HEK293 (cell line): Measurements from ENCODE around the gene PKN1.

Experiments used
- CTCF ChIA-PET: fragments of 350-600 bp; formaldehyde crosslinking; extraction: SDS; loops from one replicate; lab custom pipeline; 2021; ENCODE audit warnings: antibody characterized with exemption; lab: Yijun Ruan, JAX
- POLR2A ChIA-PET: fragments of 300-600 bp; formaldehyde crosslinking; extraction: SDS; loops from one replicate; lab custom pipeline; 2020; ENCODE audit warnings: antibody characterized with exemption, inconsistent platforms; lab: Yijun Ruan, JAX
- H3K27ac ChIP-seq: fragments of 200-500 bp; sonication (Bioruptor generic); 2 replicates; pipeline ENCODE4 v1.5.1; 2014; ENCODE audit warnings: low read depth, low read length, control low read depth, inconsistent platforms; ENCODE audit errors: extremely low read depth
- H3K36me3 ChIP-seq, 2 experiments: fragments of 200-500 bp in 1 of 2; sonication (Bioruptor generic) in 1 of 2; 1 replicate in 1 of 2; 2 replicates in 1 of 2; pipeline ENCODE4 v1.5.1; 2014 to 2017; ENCODE audit warnings: inconsistent platforms in 2 of 2, low read length in 2 of 2; ENCODE audit not compliant: control insufficient read depth in 2 of 2, insufficient read depth in 1 of 2
- H3K4me1 ChIP-seq: fragments of 200-500 bp; sonication (Bioruptor generic); 2 replicates; pipeline ENCODE4 v1.5.1; 2014; ENCODE audit warnings: mild to moderate bottlenecking, low read length, inconsistent platforms; ENCODE audit not compliant: control insufficient read depth, insufficient read depth
- H3K4me3 ChIP-seq: 2 replicates; pipeline ENCODE4 v1.5.1; 2011; ENCODE audit warnings: low read depth, mild to moderate bottlenecking, control low read depth, low read length, moderate library complexity
- H3K9me3 ChIP-seq: fragments of 200-500 bp; sonication (Bioruptor generic); 2 replicates; pipeline ENCODE4 v1.5.1; 2014; ENCODE audit warnings: low read depth, low read length, inconsistent platforms; ENCODE audit not compliant: control insufficient read depth, insufficient read depth
- CTCF ChIP-seq: fragments of 450-650 bp; formaldehyde crosslinking; IDR thresholded peaks from 2 replicates; pipeline ENCODE4 v1.5.1; 2016; ENCODE audit warnings: missing biosample characterization, missing genetic modification characterization
- EGR2 ChIP-seq: fragments of 450-650 bp; formaldehyde crosslinking; IDR thresholded peaks from 2 replicates; pipeline ENCODE4 v1.5.1; 2016; ENCODE audit warnings: low read depth, missing biosample characterization, missing genetic modification characterization
- GLIS1 ChIP-seq: fragments of 450-650 bp; formaldehyde crosslinking; IDR thresholded peaks from 2 replicates; pipeline ENCODE4 v1.5.1; 2016; ENCODE audit warnings: missing biosample characterization, missing genetic modification characterization
- HOXC10 ChIP-seq: sonication (generic); formaldehyde crosslinking; IDR thresholded peaks from 2 replicates; pipeline ENCODE4 v1.8.1; 2023; ENCODE audit warnings: mild to moderate bottlenecking, missing genetic modification reagents
- IKZF3 ChIP-seq: fragments of 450-650 bp; IDR thresholded peaks from 2 replicates; pipeline ENCODE4 v1.5.0; 2018; ENCODE audit warnings: missing biosample characterization, mild to moderate bottlenecking, missing genetic modification characterization, moderate library complexity
- KLF16 ChIP-seq: fragments of 450-650 bp; formaldehyde crosslinking; IDR thresholded peaks from 2 replicates; pipeline ENCODE4 v1.5.1; 2017; ENCODE audit warnings: missing biosample characterization, missing genetic modification characterization
- KLF17 ChIP-seq: fragments of 450-650 bp; formaldehyde crosslinking; IDR thresholded peaks from 2 replicates; pipeline ENCODE4 v1.5.1; 2016; ENCODE audit warnings: missing biosample characterization, missing genetic modification characterization
- KLF8 ChIP-seq: fragments of 450-650 bp; formaldehyde crosslinking; IDR thresholded peaks from 2 replicates; pipeline ENCODE4 v1.5.1; 2016; ENCODE audit warnings: missing biosample characterization, missing genetic modification characterization
- REST ChIP-seq: fragments of 450-650 bp; formaldehyde crosslinking; IDR thresholded peaks from 2 replicates; pipeline ENCODE4 v1.5.1; 2016; ENCODE audit warnings: missing biosample characterization, missing genetic modification characterization
- YY1 ChIP-seq: fragments of 450-650 bp; formaldehyde crosslinking; IDR thresholded peaks from 2 replicates; pipeline ENCODE4 v1.5.1; 2018; ENCODE audit warnings: missing biosample characterization, missing genetic modification characterization
- ZBTB48 ChIP-seq: fragments of 450-650 bp; formaldehyde crosslinking; IDR thresholded peaks from 2 replicates; pipeline ENCODE4 v1.5.1; 2016; ENCODE audit warnings: missing biosample characterization, missing genetic modification characterization
- ZBTB6 ChIP-seq: fragments of 450-650 bp; formaldehyde crosslinking; IDR thresholded peaks from 2 replicates; pipeline ENCODE4 v1.5.1; 2017; ENCODE audit warnings: missing biosample characterization, missing genetic modification characterization
- ZBTB7A ChIP-seq: fragments of 450-650 bp; formaldehyde crosslinking; IDR thresholded peaks from 2 replicates; pipeline ENCODE4 v1.5.1; 2016; ENCODE audit warnings: low read depth, missing biosample characterization, missing genetic modification characterization
- ZFP69B ChIP-seq: fragments of 450-650 bp; formaldehyde crosslinking; IDR thresholded peaks from 2 replicates; pipeline ENCODE4 v1.5.1; 2016; ENCODE audit warnings: missing biosample characterization, missing genetic modification characterization
- ZNF121 ChIP-seq: fragments of 450-650 bp; formaldehyde crosslinking; IDR thresholded peaks from 2 replicates; pipeline ENCODE4 v1.5.1; 2016; ENCODE audit warnings: missing biosample characterization, missing genetic modification characterization
- ZNF148 ChIP-seq: fragments of 450-650 bp; formaldehyde crosslinking; IDR thresholded peaks from 2 replicates; pipeline ENCODE4 v1.5.0; 2017; ENCODE audit warnings: missing biosample characterization, missing genetic modification characterization, borderline replicate concordance
- ZNF221 ChIP-seq: fragments of 450-650 bp; formaldehyde crosslinking; IDR thresholded peaks from 2 replicates; pipeline ENCODE4 v1.5.1; 2017; ENCODE audit warnings: missing biosample characterization, missing genetic modification characterization, borderline replicate concordance
- ZNF24 ChIP-seq: fragments of 450-650 bp; formaldehyde crosslinking; IDR thresholded peaks from 2 replicates; pipeline ENCODE4 v1.5.1; 2016; ENCODE audit warnings: missing biosample characterization, missing genetic modification characterization
- ZNF26 ChIP-seq: fragments of 450-650 bp; formaldehyde crosslinking; IDR thresholded peaks from 2 replicates; pipeline ENCODE4 v1.5.1; 2016; ENCODE audit warnings: missing biosample characterization, missing genetic modification characterization
- ZNF521 ChIP-seq: fragments of 450-650 bp; formaldehyde crosslinking; IDR thresholded peaks from 2 replicates; pipeline ENCODE4 v1.5.1; 2017; ENCODE audit warnings: missing biosample characterization, mild to moderate bottlenecking, missing genetic modification characterization
- ZNF600 ChIP-seq: fragments of 450-650 bp; formaldehyde crosslinking; IDR thresholded peaks from 2 replicates; pipeline ENCODE4 v1.5.1; 2016; ENCODE audit warnings: missing biosample characterization, missing genetic modification characterization
- ZNF658 ChIP-seq: fragments of 450-650 bp; formaldehyde crosslinking; IDR thresholded peaks from 2 replicates; pipeline ENCODE4; 2016; ENCODE audit warnings: missing biosample characterization, missing genetic modification characterization
- ZNF677 ChIP-seq: fragments of 450-650 bp; IDR thresholded peaks from 2 replicates; pipeline ENCODE4 v1.5.0; 2018; ENCODE audit warnings: missing biosample characterization, mild to moderate bottlenecking, missing genetic modification characterization, moderate library complexity
- ZNF791 ChIP-seq: fragments of 450-650 bp; formaldehyde crosslinking; IDR thresholded peaks from 2 replicates; pipeline ENCODE4 v1.5.1; 2016; ENCODE audit warnings: missing biosample characterization, missing genetic modification characterization
- ZNF830 ChIP-seq: fragments of 450-650 bp; IDR thresholded peaks from 2 replicates; pipeline ENCODE4 v1.5.0; 2018; ENCODE audit warnings: missing biosample characterization, missing genetic modification characterization, low read depth, mild to moderate bottlenecking, moderate library complexity

Gene PKN1

GRCh38 chr19:14405758-14406644, 27.1 kb upstream of the PKN1 start:
- ChIA-PET CTCF (interaction anchor here (0.5 to 4.3 kb wide), 29 partner anchors 9 to 693 kb away, joined by 3 to 47 read pairs (median 4); partner anchors contain the start of genes ADGRE5, ASF1B and DDX39A), POLR2A (interaction anchor here (0.6 to 2.9 kb wide), 12 partner anchors 13 to 1027 kb away, joined by 3 to 17 read pairs (median 4); partner anchors contain the start of genes ADGRE5, ASF1B, DDX39A and DNAJB1)
- H3K4me3 ChIP-seq, result no peak overlapping the region
- H3K27ac ChIP-seq, result peak overlapping the region; percentile 50; the same call in 1 of the 2 replicates
- H3K4me1 ChIP-seq, result no peaks in the 10 kb centered on the region
- H3K9me3 ChIP-seq, result no peaks in the 10 kb centered on the region
- H3K36me3 ChIP-seq, result peaks cover 19 to 76% of the 10 kb centered on the region in 2 experiments
- TF ChIP-seq HOXC10 (CRISPR knock-in tag) (no peak), ZNF24 (no peak), EGR2 (tag by site-specific recombination) (peak; percentile 74), KLF8 (peak; percentile 76), ZNF221 (tag by site-specific recombination) (no peak), ZNF791 (no peak), ZBTB6 (tag by site-specific recombination) (0 out of 2 replicates have a peak, but pooled peaks have one; percentile 2), ZFP69B (tag by site-specific recombination) (peak; percentile 99), CTCF (tag by site-specific recombination) (peak; percentile 95), ZNF121 (tag by site-specific recombination) (no peak), KLF17 (tag by site-specific recombination) (peak; percentile 19; the same call in 1 of the 2 replicates), KLF16 (tag by site-specific recombination) (peak; percentile 74; the same call in 1 of the 2 replicates), ZNF658 (tag by site-specific recombination) (no peak), ZBTB48 (tag by site-specific recombination) (peak; percentile 53; the same call in 1 of the 2 replicates), YY1 (0 out of 2 replicates have a peak, but pooled peaks have one; percentile 32), IKZF3 (0 out of 2 replicates have a peak, but pooled peaks have one; percentile 9), ZNF677 (tag by site-specific recombination) (no peak), ZNF521 (tag by site-specific recombination) (no peak), ZNF600 (tag by site-specific recombination) (peak; percentile 97), ZBTB7A (tag by site-specific recombination) (peak; percentile 76; the same call in 1 of the 2 replicates), REST (tag by site-specific recombination) (no peak), ZNF148 (no peak), ZNF830 (tag by site-specific recombination) (no peak), ZNF26 (no peak), GLIS1 (peak; percentile 69)
